OCI-LY1 (cell line): Measurements from ENCODE around the gene LIM2.

Experiments
- CTCF ChIP-seq: fragments of 200-600 bp; sonication (generic), shearing (Covaris generic); IDR thresholded peaks from 2 replicates; pipeline ENCODE4 v1.5.1; 2017; ENCODE audit warnings: mild to moderate bottlenecking, antibody characterized with exemption, low read length, moderate library complexity, mixed read lengths
- EZH2 ChIP-seq: fragments of 200-600 bp; sonication (generic), shearing (Covaris generic); IDR thresholded peaks from 2 replicates; pipeline ENCODE4 v1.8.0; 2017; ENCODE audit warnings: borderline replicate concordance, mixed run types, mild to moderate bottlenecking, antibody characterized with exemption, low read length, moderate library complexity, mixed read lengths

- no peak for TF ChIP-seq CTCF
- no peak for TF ChIP-seq EZH2
These were observed 773 bp downstream of the LIM2 start for GRCh38 chr19:51386882-51387520.
